NCI-H510A (cell line): ENCODE data around the gene EDIL3.

Experiments
- DNase-seq: peaks from one replicate; lab custom pipeline; 2025; lab: John Stamatoyannopoulos, UW

Gene EDIL3

DNA sequence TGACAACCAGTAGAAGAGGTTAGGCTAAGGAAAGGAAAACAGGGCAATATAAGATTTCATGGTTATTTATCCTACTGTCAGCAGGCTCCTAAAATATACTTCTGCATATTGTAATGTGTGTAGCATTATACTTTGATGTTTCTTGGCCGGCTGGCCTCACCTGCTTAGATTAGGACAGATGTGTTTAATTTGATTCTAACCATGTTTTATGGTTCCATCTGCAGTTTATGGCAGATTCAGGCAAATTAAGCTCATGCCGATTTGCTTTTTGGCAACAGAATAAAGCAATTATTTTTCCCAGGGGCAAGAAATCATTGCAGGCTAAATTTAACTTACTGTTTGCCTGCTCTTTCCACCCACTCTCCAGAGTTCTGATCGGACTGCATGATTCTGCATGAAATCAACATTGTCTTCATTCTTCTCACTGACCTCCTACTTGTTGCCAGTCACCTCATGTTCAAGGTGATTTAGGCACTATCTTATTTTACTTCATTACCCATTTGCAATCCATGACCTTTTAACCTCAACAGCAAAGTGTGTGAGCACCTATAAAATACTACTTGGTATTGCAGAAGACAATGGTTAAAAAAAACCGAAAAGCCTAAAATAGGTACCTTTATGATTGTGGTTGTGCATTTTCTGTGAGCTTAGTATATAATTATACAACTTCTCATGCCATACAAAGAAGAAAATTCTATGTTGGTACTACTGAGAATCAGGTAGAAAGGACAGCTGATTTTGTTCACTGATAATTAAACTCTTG, 125.2 kb downstream of the EDIL3 start:
- DNase-seq: no peak

DNA sequence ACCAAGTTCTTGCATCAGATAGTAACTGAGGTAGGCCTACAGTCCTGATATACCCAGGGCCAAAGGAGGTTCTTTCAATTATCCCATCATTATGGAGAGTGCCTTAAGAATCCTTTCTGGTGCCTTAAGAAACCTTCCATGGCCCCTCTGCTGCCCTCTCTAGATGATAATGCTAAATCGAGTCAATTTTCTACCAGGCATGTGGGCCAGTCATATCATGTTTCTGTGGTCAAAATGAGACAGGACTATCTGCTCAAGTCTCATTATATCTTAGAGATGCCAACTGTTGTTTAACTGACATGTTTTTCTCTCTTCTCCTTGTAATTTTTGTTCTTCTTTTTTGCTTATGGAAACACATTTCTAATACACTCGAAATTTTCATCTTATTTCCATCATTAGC, 127.6 kb downstream of the EDIL3 start:
- DNase-seq: no peak

- no peak for DNase-seq
Measured at GRCh38 chr5:84255315-84255714, 129.4 kb downstream of the EDIL3 start.

DNA sequence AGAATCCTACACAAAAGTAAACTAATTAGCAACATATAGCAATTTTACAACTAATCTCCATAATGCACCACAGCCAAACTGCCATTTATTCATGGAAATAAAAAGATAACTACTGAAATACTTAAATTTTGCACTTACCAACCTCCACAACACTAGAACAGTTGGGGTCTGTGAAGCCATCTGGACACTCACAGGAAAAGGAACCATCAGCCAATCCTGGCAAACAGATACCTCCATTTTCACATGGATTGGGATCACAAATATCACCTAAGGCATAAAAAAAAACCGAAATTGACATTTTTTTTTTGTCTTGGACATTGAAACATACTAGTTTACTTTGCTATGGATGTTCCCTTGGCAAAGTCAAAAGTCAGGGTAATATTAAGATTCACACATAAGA, 130.7 kb downstream of the EDIL3 start:
- DNase-seq: no peak

DNA sequence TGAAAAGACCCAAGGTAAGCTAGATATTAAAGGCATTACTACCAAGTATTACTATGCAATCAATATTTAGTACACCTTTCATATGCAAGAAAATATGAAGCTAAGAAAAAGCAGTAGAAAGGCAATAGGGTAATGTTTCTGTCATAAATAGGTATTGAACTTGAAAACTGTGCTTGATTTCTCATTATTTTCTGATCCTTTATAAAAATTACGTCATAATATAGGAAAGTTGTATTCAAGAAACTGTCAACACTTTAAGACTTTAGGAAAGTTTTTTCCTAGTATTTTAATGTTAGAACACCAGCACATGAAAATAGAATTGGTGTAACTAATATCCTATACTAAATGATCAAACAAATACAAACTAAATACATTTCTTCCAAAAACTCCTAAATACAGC, 133.2 kb downstream of the EDIL3 start:
- DNase-seq: no peak

DNA sequence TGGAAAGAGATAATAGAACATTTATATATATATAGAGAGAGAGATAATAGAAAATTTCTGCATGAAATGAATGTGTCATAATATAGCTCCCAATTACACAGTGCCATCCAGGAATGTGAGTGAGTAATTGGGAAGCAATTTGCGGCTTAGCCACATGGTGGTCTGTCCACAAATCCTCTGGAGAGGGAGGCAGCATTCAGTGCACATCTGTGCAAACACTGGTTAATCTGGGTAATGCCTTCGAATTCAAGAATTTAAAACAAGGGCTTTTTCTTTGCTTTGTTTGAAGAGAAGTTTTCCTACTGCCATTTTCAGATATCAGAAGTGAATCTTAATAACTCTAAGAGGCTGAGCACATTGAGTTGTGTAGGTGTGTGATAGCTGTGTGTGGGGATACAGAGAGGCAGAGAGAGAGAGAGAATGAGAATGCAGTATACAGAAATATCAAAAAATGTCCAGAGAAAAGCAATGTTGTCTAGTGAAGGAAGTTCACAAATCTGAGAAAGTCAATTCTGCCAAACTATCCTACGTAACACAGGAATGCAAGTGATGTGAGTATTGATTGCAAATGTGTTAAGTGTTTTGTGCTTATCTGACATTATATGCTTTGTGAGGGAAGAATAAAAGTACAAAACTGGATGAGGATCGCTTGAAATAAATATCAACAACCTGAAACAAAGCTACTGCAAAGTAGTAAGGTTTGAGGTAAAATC, 134.6 kb downstream of the EDIL3 start:
- no peak for DNase-seq

DNA sequence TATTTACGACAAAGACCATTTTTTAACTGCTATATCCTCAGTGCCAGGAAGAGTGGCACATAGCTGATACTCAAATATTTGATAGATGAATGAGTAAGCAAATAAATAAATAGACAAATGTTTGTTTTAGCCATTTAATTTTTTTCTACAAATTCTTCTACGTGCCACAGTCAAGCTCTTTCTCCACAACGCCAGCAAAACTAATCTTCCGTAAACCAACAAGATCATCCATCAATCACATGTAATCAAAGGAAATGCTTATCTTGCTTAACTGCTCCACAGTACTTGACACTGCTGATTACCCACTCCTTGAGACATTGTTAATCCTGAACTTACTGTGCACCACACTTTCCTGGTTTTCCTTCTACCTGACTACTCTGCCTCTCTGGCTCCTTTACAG, 136.7 kb downstream of the EDIL3 start:
- DNase-seq: no peak

GRCh38 chr5:84242286-84242685, 142.4 kb downstream of the EDIL3 start:
- no peak for DNase-seq

DNA sequence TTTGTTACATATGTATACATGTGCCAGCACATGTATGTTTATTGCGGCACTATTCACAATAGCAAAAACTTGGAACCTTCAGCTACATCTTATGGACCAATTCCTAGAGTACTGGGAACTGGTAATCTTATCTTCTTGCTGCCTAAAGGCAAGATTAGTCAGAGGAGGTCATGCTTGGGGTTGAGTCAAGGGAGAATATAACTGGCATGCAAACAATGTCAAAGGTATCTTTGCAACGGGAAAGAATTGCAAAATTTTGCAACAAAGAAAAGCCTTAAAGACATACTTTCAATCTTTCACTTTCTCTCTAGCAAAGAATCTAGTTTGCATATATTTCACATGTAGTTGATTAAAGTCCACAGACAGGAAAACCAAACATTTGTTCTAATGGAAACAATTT, 145.2 kb downstream of the EDIL3 start:
- no peak for DNase-seq

DNA sequence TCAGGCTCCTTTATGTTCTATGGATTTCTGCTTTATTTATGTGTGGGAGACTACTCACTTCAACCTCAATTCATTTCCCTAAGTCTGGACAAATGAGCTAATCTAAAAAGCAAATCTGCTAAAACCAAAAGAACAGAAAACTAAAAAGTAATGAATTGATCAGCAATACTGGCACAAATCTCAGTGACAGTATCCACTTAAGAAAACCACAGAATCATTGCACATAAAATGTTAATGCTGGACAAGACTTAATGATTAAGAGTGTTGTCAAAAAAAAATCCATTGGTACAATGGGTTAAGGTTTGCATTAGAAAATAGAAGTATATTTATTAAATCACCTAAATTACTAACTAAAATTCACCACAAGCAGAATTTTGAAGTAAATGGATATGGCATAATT, 147.6 kb downstream of the EDIL3 start:
- no peak for DNase-seq

DNA sequence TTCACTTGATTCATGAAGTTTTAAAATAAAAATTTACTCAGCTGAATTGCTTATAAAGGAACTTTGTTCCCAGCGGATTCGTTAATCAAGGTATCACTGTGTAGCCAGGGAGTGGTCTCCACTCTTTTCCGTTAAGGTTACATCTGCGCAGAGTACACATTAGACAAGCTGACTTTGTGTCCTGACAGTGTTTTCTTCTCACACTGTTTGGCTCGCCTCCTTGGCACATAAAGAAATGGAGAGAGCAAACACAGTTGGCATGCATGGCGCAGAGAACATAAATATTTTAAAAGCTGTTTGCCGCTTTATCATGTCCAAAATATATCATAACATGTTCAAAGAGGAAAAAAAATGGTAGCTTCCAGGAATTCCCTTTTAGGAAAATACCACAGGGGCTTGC, 153.2 kb downstream of the EDIL3 start:
- no peak for DNase-seq

DNA sequence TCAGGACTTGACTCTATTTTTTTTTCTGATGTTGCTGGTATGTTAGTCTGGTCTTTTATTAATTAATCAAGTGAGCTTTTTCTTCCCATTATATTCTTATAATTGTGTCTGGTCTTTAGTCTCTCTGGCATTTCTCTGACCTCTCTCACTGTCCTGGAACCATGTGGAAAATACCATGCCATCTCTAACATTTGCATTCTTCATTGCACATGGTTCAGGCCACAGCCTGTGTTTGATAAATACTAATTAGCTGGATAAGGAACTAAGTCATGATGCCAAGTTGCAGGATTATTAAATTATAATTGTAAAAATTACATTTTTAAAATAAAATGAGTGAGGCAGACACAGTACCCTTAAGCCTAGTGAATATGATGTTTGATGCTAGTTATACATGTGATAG, 155.6 kb downstream of the EDIL3 start:
- no peak for DNase-seq

- no peak for DNase-seq
Measured at GRCh38 chr5:84228266-84228665, 156.4 kb downstream of the EDIL3 start.

GRCh38 chr5:84227236-84227635, 157.4 kb downstream of the EDIL3 start:
- no peak for DNase-seq

GRCh38 chr5:84218546-84218945, 166.1 kb downstream of the EDIL3 start:
- DNase-seq: no peak

- no peak for DNase-seq
Measured at GRCh38 chr5:84215521-84215920, 169.2 kb downstream of the EDIL3 start.

DNA sequence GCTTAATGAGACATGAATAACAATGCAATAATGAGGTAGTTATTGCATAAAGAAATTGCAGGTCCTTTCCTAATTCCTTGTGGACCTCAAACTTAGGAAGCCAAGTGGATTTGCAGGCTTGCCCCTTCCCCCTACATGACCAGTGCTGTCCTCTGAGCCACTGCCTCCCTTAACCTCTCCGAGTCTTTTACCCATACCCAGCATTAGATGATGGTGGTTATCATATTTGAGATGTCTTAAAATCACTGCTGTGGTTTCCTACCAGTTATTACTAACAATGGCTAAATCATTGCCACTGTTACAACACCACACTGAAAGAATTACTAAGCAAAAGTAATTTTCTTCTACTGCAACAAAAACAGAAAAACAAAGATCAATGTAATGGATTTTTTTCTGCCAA, 170.8 kb downstream of the EDIL3 start:
- no peak for DNase-seq

DNA sequence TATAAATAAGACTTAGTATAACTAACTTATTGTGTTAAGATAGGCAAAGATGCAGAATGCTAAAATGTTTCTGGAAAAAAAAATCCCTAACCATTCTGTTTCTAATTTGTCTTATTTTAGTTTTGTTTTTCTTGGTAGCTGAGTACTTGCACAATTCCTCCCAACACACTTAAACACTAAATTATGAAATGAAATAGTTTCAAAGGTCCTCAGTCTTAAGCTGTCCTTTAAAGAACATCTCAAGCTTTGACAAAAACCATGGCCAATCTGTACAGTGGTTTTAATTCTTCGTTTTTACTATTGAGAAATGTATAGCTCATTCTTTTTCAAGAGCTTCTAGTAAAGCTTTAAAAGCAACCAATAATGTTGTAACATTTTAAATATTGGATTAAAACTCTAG, 171.5 kb downstream of the EDIL3 start:
- DNase-seq: no peak

GRCh38 chr5:84204772-84205171, 179.9 kb downstream of the EDIL3 start:
- no peak for DNase-seq

- no peak for DNase-seq
Measured at GRCh38 chr5:84202136-84202535, 182.5 kb downstream of the EDIL3 start.

GRCh38 chr5:84197538-84197937, 187.1 kb downstream of the EDIL3 start:
- no peak for DNase-seq

DNA sequence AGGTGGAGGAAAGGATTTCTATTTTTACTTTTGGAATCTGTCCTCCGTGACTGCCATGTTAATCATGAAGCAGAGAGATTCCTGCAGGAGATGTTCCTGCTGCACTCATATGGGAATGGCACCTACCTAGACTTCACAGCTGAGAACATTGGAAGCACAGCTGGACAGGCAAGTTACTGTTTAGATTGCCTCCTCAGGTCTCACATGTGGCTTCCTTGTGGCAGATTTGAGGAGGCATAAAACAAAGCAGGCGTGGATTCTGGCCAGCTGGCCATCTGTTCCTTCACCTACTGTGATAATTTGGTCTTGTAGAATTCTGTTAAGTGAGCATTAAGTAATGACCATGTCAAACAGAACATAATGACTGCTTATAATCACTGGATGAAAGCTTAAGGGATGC, 193.4 kb downstream of the EDIL3 start:
- no peak for DNase-seq

DNA sequence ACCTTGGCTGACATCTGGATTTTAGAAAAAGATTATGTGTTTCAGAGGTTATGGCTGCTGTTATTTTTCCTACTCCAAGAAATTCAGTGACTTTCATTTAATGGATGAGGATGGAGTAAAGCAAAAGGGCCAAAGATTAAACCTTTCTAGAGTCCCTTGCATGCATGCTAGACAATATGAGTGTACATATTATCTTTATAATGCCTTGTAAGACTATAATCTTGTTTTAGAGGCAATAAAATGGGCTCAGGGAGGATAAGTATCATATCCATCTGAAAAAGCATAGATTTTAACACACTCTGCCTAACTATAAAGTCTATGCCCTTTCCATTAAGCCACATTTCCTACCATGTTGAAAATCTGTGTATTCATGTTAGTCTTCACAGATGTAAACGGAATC, 199.8 kb downstream of the EDIL3 start:
- no peak for DNase-seq

DNA sequence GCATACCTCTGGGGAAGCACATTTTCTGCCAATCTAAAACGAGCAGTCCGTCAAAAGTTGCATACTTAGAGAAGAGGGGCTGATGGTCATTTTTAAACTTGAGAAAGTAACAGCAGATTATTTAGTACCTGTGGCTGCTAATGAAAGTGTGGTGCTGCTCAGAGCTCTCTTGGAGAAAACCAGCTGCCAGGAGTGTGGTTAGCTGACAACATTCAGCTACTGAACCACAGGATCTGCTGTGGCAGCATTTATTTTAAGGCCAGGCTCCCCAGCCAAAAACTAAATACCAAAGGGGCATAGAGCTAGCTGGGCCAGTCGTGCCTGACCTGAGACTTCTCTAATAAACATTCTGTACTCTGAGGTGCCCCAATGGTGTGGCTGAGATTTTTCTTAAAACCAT, 203.6 kb downstream of the EDIL3 start:
- DNase-seq: no peak
